NCI-H82 treated with DMSO at 0.1 percent for 48 hours (cell line): ENCODE data around the gene ZNHIT6.
"Not testable (repeated sequence)": the region's sequence is repeated elsewhere in the genome, so short reads cannot be mapped to it uniquely, and the experiment has no call there.

Experiments used
- DNase-seq: peaks from one replicate; lab custom pipeline; 2025; ENCODE audit not compliant: unreplicated experiment; lab: John Stamatoyannopoulos, UW

Gene ZNHIT6

GRCh38 chr1:85672031-85672660 is 36.1 kb downstream of the ZNHIT6 start:
- no peak for DNase-seq

DNA sequence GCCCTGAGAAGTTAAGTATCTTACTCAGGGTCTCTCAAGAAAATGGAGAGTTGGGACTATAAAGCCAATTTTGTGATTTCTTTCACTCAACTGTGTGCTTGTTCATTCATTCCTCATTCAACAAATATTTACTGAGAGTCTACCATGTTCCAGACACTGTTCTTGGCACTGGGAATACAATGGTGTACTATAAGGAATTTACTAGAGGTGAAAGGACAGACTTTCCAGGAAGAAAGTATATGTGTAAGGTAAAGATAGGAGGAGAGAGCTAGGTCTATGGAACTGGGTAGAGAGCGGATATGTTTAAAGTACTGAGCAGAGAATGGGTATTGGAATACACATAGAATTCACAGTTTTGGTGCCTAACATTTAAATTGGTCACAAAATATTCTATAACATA is 42.3 kb downstream of the ZNHIT6 start:
- no peak for DNase-seq

GRCh38 chr1:85663382-85663781 is 44.9 kb downstream of the ZNHIT6 start:
- no peak for DNase-seq

- DNase-seq = no peak
Measured at GRCh38 chr1:85661767-85662166, 46.5 kb downstream of the ZNHIT6 start.

DNA sequence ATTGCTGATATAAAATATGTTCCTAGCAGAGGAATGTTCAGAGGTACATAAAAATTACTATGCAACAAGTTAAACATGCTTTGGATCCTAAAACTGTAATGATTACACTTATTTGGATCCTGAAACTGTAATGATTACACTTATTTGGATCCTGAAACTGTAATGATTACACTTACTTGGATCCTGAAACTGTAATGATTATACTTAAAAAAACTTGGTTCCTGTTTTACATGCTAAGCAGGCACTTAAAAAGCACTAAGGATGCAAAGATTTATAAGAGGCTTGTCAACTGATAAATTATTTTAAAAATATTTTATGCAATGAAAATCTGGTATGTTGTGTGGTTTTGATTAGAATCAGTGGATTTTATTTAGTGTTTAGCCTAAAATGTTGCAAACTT is 47.7 kb downstream of the ZNHIT6 start:
- DNase-seq = no peak

- DNase-seq = no peak
Measured at GRCh38 chr1:85659174-85659573, 49.1 kb downstream of the ZNHIT6 start.

DNA sequence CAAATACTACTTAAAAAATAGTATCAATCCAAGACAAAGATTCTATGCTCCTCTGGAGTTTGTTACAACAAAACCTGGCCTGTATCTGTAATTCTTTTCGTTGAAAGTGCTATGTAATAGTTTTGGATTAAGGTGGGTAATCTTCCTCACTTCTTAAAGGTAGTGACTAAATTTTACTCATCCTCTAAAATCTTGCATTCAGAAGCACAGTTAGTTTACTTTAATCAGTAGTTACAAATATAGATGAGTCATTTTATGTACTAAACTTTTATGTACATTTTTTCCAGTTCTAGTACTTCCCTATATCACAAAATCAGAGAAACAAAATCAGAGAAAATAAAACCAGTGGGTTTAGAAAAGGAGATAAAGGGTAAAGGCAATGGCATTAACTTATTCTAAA is 51.3 kb downstream of the ZNHIT6 start:
- DNase-seq = no peak

DNA sequence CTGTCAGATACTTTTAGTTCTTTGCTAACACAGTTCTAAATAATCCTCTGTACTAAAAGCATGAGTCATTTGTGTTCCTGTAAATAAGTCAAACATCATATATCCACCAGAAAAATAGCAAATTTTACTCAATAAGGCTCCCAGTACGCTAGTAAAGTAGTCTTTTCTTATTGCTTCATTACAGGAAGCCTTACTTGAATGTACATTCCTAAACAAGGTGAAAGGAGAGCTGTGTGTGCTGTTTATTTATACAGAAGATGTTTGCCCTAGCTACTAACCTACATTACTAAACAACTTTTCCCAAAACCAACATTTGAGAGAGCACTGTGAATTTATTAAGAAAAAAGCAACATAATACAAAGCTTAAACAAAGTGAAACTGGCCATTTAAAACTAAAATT is 52.0 kb downstream of the ZNHIT6 start:
- DNase-seq = no peak

GRCh38 chr1:85655315-85655714 is 52.9 kb downstream of the ZNHIT6 start:
- no peak for DNase-seq

DNA sequence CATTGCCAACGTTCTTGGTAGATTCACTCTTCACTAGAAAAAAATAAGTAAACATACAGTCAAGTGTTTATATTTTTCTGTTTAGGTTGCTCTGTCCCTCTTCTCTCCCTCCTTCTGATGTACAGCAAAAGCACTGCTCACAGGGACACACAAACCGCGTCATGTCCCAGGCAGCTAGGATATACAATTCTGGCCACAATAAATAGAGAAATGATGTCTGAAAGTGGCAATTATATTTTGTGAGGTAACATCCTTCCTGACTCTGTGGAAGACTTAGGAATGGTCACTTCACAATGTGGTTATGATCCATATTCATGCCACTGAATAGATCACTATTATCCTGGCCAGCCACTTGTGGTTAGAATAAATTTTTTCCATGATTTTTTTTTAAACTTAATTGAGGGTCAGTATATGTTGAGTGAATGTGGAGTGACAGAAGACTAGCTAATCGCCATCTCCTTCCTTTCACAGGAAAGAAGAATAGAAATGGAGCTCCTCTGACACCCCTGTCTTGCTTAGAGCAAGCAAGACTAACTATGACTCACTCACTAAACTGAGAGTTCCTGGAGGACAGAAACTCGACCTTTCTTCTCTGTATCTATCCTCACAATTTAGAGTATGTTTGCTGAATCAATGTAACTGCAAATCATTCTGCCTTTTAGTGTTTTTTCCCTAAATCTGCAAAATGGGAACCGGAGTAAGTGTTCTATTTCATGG is 54.0 kb downstream of the ZNHIT6 start:
- no peak for DNase-seq

- no peak for DNase-seq
Measured at GRCh38 chr1:85652327-85652726, 55.9 kb downstream of the ZNHIT6 start.

GRCh38 chr1:85650645-85651044 is 57.6 kb downstream of the ZNHIT6 start:
- DNase-seq = no peak

- no peak for DNase-seq
Measured at GRCh38 chr1:85649591-85649990, 58.6 kb downstream of the ZNHIT6 start.

DNA sequence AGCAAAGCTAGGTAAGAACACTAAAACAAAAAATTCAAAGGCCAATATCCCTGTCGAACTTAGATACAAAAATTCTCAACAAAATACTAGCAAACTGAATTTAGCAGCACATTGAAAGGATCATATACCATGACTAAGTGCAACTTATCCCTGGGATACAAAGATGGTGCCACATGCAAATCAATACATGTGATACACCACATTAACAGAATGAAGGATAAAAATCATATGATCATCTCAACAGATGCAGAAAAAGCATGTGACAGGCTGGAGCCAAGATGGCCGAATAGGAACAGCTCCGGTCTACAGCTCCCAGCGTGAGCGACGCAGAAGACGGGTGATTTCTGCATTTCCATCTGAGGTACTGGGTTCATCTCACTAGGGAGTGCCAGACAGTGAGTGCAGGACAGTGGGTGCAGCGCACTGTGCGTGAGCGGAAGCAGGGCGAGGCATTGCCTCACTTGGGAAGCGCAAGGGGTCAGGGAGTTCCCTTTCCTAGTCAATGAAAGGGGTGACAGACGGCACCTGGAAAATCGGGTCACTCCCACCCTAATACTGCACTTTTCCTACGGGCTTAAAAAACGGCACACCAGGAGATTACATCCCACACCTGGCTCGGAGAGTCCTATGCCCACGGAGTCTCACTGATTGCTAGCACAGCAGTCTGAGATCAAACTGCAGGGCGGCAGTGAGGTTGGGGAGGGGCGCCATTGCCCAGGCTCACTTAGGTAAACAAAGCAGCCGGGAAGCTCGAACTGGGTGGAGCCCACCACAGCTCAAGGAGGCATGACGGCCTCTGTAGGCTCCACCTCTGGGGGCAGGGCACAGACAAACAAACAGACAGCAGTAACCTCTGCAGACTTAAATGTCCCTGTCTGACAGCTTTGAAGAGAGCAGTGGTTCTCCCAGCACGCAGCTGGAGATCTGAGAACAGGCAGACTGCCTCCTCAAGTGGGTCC is 66.4 kb downstream of the ZNHIT6 start:
- not testable (repeated sequence) for DNase-seq

- not testable (repeated sequence) for DNase-seq
Measured at GRCh38 chr1:85639920-85640319, 68.3 kb downstream of the ZNHIT6 start.

DNA sequence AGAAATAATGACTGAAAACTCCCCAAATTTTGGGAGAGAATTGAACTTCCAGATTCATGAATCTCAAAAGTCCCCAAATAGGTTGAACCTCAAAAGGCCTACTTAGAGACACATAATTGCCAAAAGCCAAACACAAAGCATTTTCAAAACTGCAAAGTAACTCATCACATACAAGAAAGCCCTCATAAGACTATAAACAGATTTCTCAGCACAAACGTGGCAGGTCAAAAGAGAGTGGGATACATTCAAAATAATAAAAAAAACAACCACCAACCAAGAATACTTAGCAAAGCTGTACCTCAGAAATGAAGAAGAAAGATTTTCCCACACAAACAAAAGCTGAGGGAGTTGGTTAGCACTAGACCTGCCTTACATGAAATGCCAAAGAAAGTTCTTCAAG is 69.8 kb downstream of the ZNHIT6 start:
- no peak for DNase-seq

GRCh38 chr1:85630493-85630892 is 77.7 kb downstream of the ZNHIT6 start:
- DNase-seq = no peak

- no peak for DNase-seq
Measured at GRCh38 chr1:85629532-85629920, 78.7 kb downstream of the ZNHIT6 start.

- DNase-seq = no peak
Measured at GRCh38 chr1:85628791-85629531, 79.3 kb downstream of the ZNHIT6 start.

DNA sequence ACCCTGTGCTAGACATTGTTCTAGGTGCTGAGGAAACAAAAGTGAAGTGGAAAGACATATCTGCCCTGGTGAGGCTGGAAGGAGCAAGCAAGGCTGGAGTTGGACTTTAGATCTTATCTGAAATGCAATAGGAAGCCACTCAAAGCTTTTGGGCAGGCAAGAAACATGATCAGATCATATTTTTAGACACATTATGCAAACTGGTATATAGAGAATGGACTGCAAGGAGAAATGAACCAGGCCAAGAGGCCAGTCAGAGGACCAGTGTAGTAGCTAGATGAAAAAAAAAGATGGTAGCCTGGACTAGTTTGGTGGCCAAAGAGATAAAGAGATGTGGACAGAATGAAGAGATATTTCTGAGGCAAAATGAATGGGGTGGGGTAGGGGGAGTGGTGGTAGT is 81.4 kb downstream of the ZNHIT6 start:
- no peak for DNase-seq

GRCh38 chr1:85624361-85624760 is 83.9 kb downstream of the ZNHIT6 start:
- no peak for DNase-seq
